Loucy (cell line): ENCODE measurements around the gene SPINDOC.

Experiments used
- H2AFZ ChIP-seq: fragments of 200-600 bp; sonication (generic); 2 replicates; pipeline ENCODE4 v1.6.0; 2016; ENCODE audit warnings: antibody characterized with exemption, mild to moderate bottlenecking, low read length, moderate library complexity
- H3F3A ChIP-seq: fragments of 200-600 bp; 2 replicates; pipeline ENCODE4 v1.6.0; 2016; ENCODE audit warnings: antibody characterized with exemption, low read depth, mild to moderate bottlenecking
- H3K27me3 ChIP-seq: fragments of 200-600 bp; sonication (generic); 2 replicates; pipeline ENCODE4 v1.6.1; 2014; ENCODE audit warnings: low read length, mild to moderate bottlenecking; ENCODE audit not compliant: insufficient read depth, poor library complexity, severe bottlenecking
- H3K36me3 ChIP-seq: fragments of 200-600 bp; sonication (generic); 2 replicates; pipeline ENCODE4 v1.6.1; 2016; ENCODE audit warnings: low read length; ENCODE audit not compliant: insufficient read depth
- H3K4me1 ChIP-seq: fragments of 200-600 bp; sonication (generic); 2 replicates; pipeline ENCODE4 v1.5.1; 2014; ENCODE audit warnings: low read length, mild to moderate bottlenecking; ENCODE audit not compliant: insufficient read depth, poor library complexity, severe bottlenecking
- H3K4me2 ChIP-seq: fragments of 200-600 bp; sonication (generic); 2 replicates; pipeline ENCODE4 v1.6.0; 2014; ENCODE audit warnings: antibody characterized with exemption, low read length, low read depth, mild to moderate bottlenecking; ENCODE audit not compliant: poor library complexity, severe bottlenecking
- H3K4me3 ChIP-seq: fragments of 200-600 bp; sonication (generic); 2 replicates; pipeline ENCODE4 v1.5.1; 2014; ENCODE audit warnings: low read length, mild to moderate bottlenecking, mixed read lengths; ENCODE audit not compliant: poor library complexity, severe bottlenecking
- H3K79me2 ChIP-seq: fragments of 200-600 bp; sonication (generic); 2 replicates; pipeline ENCODE4 v1.6.1; 2014; ENCODE audit warnings: low read length; ENCODE audit not compliant: insufficient read depth
- H3K9ac ChIP-seq: fragments of 200-600 bp; sonication (generic); 2 replicates; pipeline ENCODE4 v1.6.0; 2014; ENCODE audit warnings: mild to moderate bottlenecking, low read depth, low read length, moderate library complexity; ENCODE audit not compliant: poor library complexity, severe bottlenecking
- H3K9me2 ChIP-seq: fragments of 200-600 bp; sonication (generic); replicated peaks from 2 replicates; pipeline ENCODE4 v1.6.1; 2016; ENCODE audit warnings: low read depth, low read length, mixed read lengths
- H3K9me3 ChIP-seq: fragments of 200-600 bp; sonication (generic); 2 replicates; pipeline ENCODE4 v1.6.1; 2014; ENCODE audit warnings: mild to moderate bottlenecking, antibody characterized with exemption, low read length, low read depth; ENCODE audit not compliant: insufficient read depth
- H4K20me1 ChIP-seq: fragments of 200-600 bp; sonication (generic); 2 replicates; pipeline ENCODE4 v1.6.0; 2014; ENCODE audit warnings: antibody characterized with exemption, low read length, mild to moderate bottlenecking; ENCODE audit not compliant: insufficient read depth, poor library complexity, severe bottlenecking
- CTCF ChIP-seq: fragments of 200-600 bp; sonication (generic); conservative IDR thresholded peaks from 2 replicates; pipeline ENCODE4 v1.5.1; 2014; ENCODE audit warnings: mild to moderate bottlenecking, antibody characterized with exemption, low read length
- EZH2phosphoT487 ChIP-seq: fragments of 200-600 bp; IDR thresholded peaks from 2 replicates; pipeline ENCODE4 v1.6.1; 2018; ENCODE audit warnings: antibody characterized with exemption, mild to moderate bottlenecking, moderate library complexity, borderline replicate concordance

SPINDOC gene

GRCh38 chr11:63847363-63847762, 34.1 kb downstream of the SPINDOC start:
- TF ChIP-seq CTCF (no peak), EZH2phosphoT487 (no peak)
- Histone ChIP-seq H3K9ac (no peak overlapping the region), H3K4me3 (no peak overlapping the region)

GRCh38 chr11:63849691-63850090, 36.4 kb downstream of the SPINDOC start:
- Histone ChIP-seq H3K27me3 (no peaks in the 10 kb centered on the region), H3K36me3 (no peaks in the 10 kb centered on the region; the same call in 1 of the 2 replicates), H2AFZ (no peak overlapping the region), H3K9ac (no peak overlapping the region), H3K79me2 (peaks cover 88% of the 10 kb centered on the region), H3K4me3 (no peak overlapping the region), H3F3A (no peaks in the 10 kb centered on the region), H3K9me2 (no peaks in the 10 kb centered on the region), H3K4me2 (peak overlapping the region; percentile 7), H4K20me1 (peaks cover 37% of the 10 kb centered on the region), H3K9me3 (no peaks in the 10 kb centered on the region), H3K4me1 (peaks cover 37% of the 10 kb centered on the region)
- TF ChIP-seq CTCF: no peak
- TF ChIP-seq EZH2phosphoT487: no peak

More at GRCh38 chr11:63847363-63847762, 34.1 kb downstream of the SPINDOC start:
- Histone ChIP-seq H3K9me2 (no peaks in the 10 kb centered on the region), H3K27me3 (no peaks in the 10 kb centered on the region), H3K4me2 (peak overlapping the region; percentile 13), H3K4me1 (peaks cover 57% of the 10 kb centered on the region), H3K36me3 (no peaks in the 10 kb centered on the region), H3F3A (no peaks in the 10 kb centered on the region), H4K20me1 (peaks cover 52% of the 10 kb centered on the region), H3K9me3 (no peaks in the 10 kb centered on the region), H3K79me2 (peaks cover 89% of the 10 kb centered on the region), H2AFZ (no peak overlapping the region)

GRCh38 chr11:63850920-63851319, 37.7 kb downstream of the SPINDOC start:
- peak overlapping the region; percentile 26 for H3K9ac ChIP-seq
- no peaks in the 10 kb centered on the region for H3K27me3 ChIP-seq
- no peaks in the 10 kb centered on the region for H3F3A ChIP-seq
- H4K20me1 ChIP-seq: peaks cover 31% of the 10 kb centered on the region
- TF ChIP-seq CTCF (no peak), EZH2phosphoT487 (no peak)
- H3K79me2 ChIP-seq: peaks cover 84% of the 10 kb centered on the region
- no peaks in the 10 kb centered on the region for H3K9me2 ChIP-seq
- no peak overlapping the region for H2AFZ ChIP-seq
- peaks cover 33% of the 10 kb centered on the region for H3K4me1 ChIP-seq
- no peaks in the 10 kb centered on the region; the same call in 1 of the 2 replicates for H3K36me3 ChIP-seq
- H3K4me2 ChIP-seq: peak overlapping the region; percentile 53
- peak overlapping the region; percentile 9 for H3K4me3 ChIP-seq
- H3K9me3 ChIP-seq: no peaks in the 10 kb centered on the region
